OCI-LY7 (cell line): Measurements from ENCODE around the gene MAP1B.

Source experiments
- EZH2phosphoT487 ChIP-seq: fragments of 200-600 bp; sonication (generic); IDR thresholded peaks from 2 replicates; pipeline ENCODE4 v1.6.1; 2018; ENCODE audit warnings: low read depth, borderline replicate concordance, mild to moderate bottlenecking, mixed run types, antibody characterized with exemption, low read length, moderate library complexity, mixed read lengths
- TF ChIP-seq, protein P1 (sequence below): fragments of 200-600 bp; sonication (generic); conservative IDR thresholded peaks from 2 replicates; pipeline ENCODE4 v1.5.1; 2014; ENCODE audit warnings: mild to moderate bottlenecking, antibody characterized with exemption, low read length, moderate library complexity, mixed read lengths

DNA sequence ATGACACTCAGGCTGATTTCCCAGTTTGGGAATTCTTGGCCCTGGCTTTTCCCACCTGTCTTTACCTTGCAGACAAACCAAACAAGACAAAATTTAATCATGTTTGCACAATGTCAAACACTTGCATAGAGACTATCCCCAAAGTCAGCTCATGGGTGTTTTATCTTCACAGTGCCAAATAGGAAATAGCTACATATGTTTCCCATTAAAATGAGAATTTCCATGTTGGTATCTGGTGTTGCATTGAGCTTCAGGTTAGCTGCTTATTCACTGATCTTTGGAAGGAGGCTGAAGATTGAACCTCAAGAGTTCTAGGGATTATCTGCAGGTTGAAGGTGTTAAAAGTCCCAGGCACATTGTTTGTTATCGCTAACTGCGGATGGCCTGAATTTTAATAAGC lies 19.5 kb downstream of the MAP1B start:
- TF ChIP-seq, protein P1, sequence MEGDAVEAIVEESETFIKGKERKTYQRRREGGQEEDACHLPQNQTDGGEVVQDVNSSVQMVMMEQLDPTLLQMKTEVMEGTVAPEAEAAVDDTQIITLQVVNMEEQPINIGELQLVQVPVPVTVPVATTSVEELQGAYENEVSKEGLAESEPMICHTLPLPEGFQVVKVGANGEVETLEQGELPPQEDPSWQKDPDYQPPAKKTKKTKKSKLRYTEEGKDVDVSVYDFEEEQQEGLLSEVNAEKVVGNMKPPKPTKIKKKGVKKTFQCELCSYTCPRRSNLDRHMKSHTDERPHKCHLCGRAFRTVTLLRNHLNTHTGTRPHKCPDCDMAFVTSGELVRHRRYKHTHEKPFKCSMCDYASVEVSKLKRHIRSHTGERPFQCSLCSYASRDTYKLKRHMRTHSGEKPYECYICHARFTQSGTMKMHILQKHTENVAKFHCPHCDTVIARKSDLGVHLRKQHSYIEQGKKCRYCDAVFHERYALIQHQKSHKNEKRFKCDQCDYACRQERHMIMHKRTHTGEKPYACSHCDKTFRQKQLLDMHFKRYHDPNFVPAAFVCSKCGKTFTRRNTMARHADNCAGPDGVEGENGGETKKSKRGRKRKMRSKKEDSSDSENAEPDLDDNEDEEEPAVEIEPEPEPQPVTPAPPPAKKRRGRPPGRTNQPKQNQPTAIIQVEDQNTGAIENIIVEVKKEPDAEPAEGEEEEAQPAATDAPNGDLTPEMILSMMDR, result no peak
- no peak for TF ChIP-seq EZH2phosphoT487
